Skeletal muscle tissue (tissue), 4 donors: ENCODE data around the gene COMP. TPM values are rescaled to one million over a fixed set of nuclear protein-coding genes. Genes with fewer than 3 reads are reported as not detected.

Experiments used
- H3K27ac ChIP-seq: one replicate; pipeline ENCODE4 v1.7.0; 2013; ENCODE audit warnings: mild to moderate bottlenecking, low read depth, low read length, inconsistent platforms
- H3K27me3 ChIP-seq, 3 donors: one replicate each; pipeline ENCODE4 v1.7.0; 2013; ENCODE audit warnings: low read length in 3 of 3; ENCODE audit not compliant: control insufficient read depth in 3 of 3, insufficient read depth in 3 of 3
- H3K36me3 ChIP-seq, 3 donors: one replicate each; pipeline ENCODE4 v1.7.0; 2013; ENCODE audit warnings: low read length in 3 of 3; ENCODE audit not compliant: control insufficient read depth in 3 of 3, insufficient read depth in 3 of 3
- H3K4me1 ChIP-seq, 3 donors: one replicate each; pipeline ENCODE4 v1.7.0; 2013; ENCODE audit warnings: low read length in 3 of 3, mild to moderate bottlenecking in 3 of 3; ENCODE audit not compliant: control insufficient read depth in 3 of 3, insufficient read depth in 3 of 3
- H3K4me3 ChIP-seq, 3 donors: one replicate each; pipeline ENCODE4 v1.7.0; 2013; ENCODE audit warnings: low read length in 3 of 3
- H3K9ac ChIP-seq, 3 donors: one replicate each; pipeline ENCODE4 v1.7.0; 2013; ENCODE audit warnings: low read length in 3 of 3, mild to moderate bottlenecking in 3 of 3, moderate library complexity in 2 of 3, low read depth in 1 of 3
- H3K9me3 ChIP-seq, 3 donors: one replicate each; pipeline ENCODE4 v1.7.0; 2013; ENCODE audit warnings: low read length in 3 of 3; ENCODE audit not compliant: control insufficient read depth in 3 of 3
- total RNA-seq: library from RNA; depleted of rRNA; stranded (reverse); fragments of >200 nt; gene quantifications from one replicate; pipeline ENCODE4 v1.2.3, GENCODE V29; 2014
- donor health status: Osteomylitis.

Gene COMP
- total RNA-seq, 1 donor from 2014 or later = 15.7 TPM

GRCh38 chr19:18749362-18750231, 41.5 kb downstream of the COMP start:
- Histone ChIP-seq H3K9me3 (no peaks in the 10 kb centered on the region), H3K27ac (no peak overlapping the region), H3K4me1 (no peaks in the 10 kb centered on the region), H3K4me3 (no peak overlapping the region), H3K36me3 (peaks cover 9 to 20% (median 13%) of the 10 kb centered on the region in 3 donors), H3K27me3 (no peaks in the 10 kb centered on the region), H3K9ac (no peak overlapping the region)

GRCh38 chr19:18746401-18747325, 44.4 kb downstream of the COMP start:
- Histone ChIP-seq H3K36me3 (peaks cover 4 to 13% (median 11%) of the 10 kb centered on the region in 3 donors), H3K9me3 (no peaks in the 10 kb centered on the region), H3K4me3 (no peak overlapping the region), H3K27ac (no peak overlapping the region), H3K27me3 (no peaks in the 10 kb centered on the region), H3K9ac (no peak overlapping the region), H3K4me1 (peaks cover 0 to 2% (median 0%) of the 10 kb centered on the region in 3 donors)

- H3K9ac ChIP-seq = no peak overlapping the region
- H3K4me3 ChIP-seq = no peak overlapping the region
- no peaks in the 10 kb centered on the region for H3K27me3 ChIP-seq
- H3K4me1 ChIP-seq = peaks cover 0 to 7% (median 0%) of the 10 kb centered on the region in 3 donors
- H3K27ac ChIP-seq = no peak overlapping the region
- no peaks in the 10 kb centered on the region for H3K9me3 ChIP-seq
- H3K36me3 ChIP-seq = peaks cover 4 to 12% (median 11%) of the 10 kb centered on the region in 3 donors
Observed at GRCh38 chr19:18745931-18746330, 45.2 kb downstream of the COMP start.

GRCh38 chr19:18745012-18745735, 45.9 kb downstream of the COMP start:
- no peak overlapping the region for H3K27ac ChIP-seq
- no peak overlapping the region for H3K4me3 ChIP-seq
- no peak overlapping the region for H3K9ac ChIP-seq
- H3K36me3 ChIP-seq = peaks cover 0 to 7% (median 5%) of the 10 kb centered on the region in 3 donors
- peaks cover 0 to 7% (median 0%) of the 10 kb centered on the region in 3 donors for H3K4me1 ChIP-seq
- H3K9me3 ChIP-seq = no peaks in the 10 kb centered on the region
- H3K27me3 ChIP-seq = no peaks in the 10 kb centered on the region

GRCh38 chr19:18743784-18744418, 47.2 kb downstream of the COMP start:
- Histone ChIP-seq H3K4me1 (peaks cover 0 to 7% (median 0%) of the 10 kb centered on the region in 3 donors), H3K27ac (no peak overlapping the region)

GRCh38 chr19:18742838-18743783, 48.0 kb downstream of the COMP start:
- Histone ChIP-seq H3K36me3 (no peaks in the 10 kb centered on the region), H3K27me3 (no peaks in the 10 kb centered on the region), H3K4me1 (peaks cover 0 to 7% (median 0%) of the 10 kb centered on the region in 3 donors), H3K9ac (no peak overlapping the region), H3K4me3 (no peak overlapping the region), H3K27ac (no peak overlapping the region), H3K9me3 (no peaks in the 10 kb centered on the region)

More at GRCh38 chr19:18743784-18744418, 47.2 kb downstream of the COMP start:
- H3K9me3 ChIP-seq = no peaks in the 10 kb centered on the region
- H3K27me3 ChIP-seq = no peaks in the 10 kb centered on the region
- H3K36me3 ChIP-seq = no peaks in the 10 kb centered on the region
- H3K4me3 ChIP-seq = no peak overlapping the region
- H3K9ac ChIP-seq = no peak overlapping the region

- peaks cover 0 to 7% (median 0%) of the 10 kb centered on the region in 3 donors for H3K4me1 ChIP-seq
- no peak overlapping the region for H3K27ac ChIP-seq
- H3K27me3 ChIP-seq = no peaks in the 10 kb centered on the region
- no peaks in the 10 kb centered on the region for H3K9me3 ChIP-seq
- no peak overlapping the region for H3K9ac ChIP-seq
- H3K4me3 ChIP-seq = no peak overlapping the region
- H3K36me3 ChIP-seq = no peaks in the 10 kb centered on the region
Observed at GRCh38 chr19:18742324-18742723, 48.8 kb downstream of the COMP start.

GRCh38 chr19:18741124-18742121, 49.7 kb downstream of the COMP start:
- Histone ChIP-seq H3K27ac (no peak overlapping the region), H3K4me1 (peaks cover 0 to 7% (median 0%) of the 10 kb centered on the region in 3 donors), H3K9me3 (no peaks in the 10 kb centered on the region), H3K9ac (no peak overlapping the region), H3K27me3 (no peaks in the 10 kb centered on the region), H3K4me3 (no peak overlapping the region), H3K36me3 (no peaks in the 10 kb centered on the region)
